GM23338 (cell line): ENCODE results near the gene EMP2. TPM values are rescaled to one million over a fixed set of nuclear protein-coding genes. Genes with fewer than 3 reads are reported as not detected.

Source experiments
- ATAC-seq: fragments of 200-7000 bp; cut with Tn5 transposase; 3 replicates; pipeline ENCODE4 v1.9.1; 2020
- DNase-seq: peaks from one replicate; pipeline ENCODE4 v3.0.0-alpha.2; 2015; ENCODE audit warnings: low spot score
- H2AFZ ChIP-seq: fragments of 200-600 bp; sonication (generic); 2 replicates; pipeline ENCODE4 v1.8.0; 2016; ENCODE audit warnings: antibody characterized with exemption, mild to moderate bottlenecking, moderate library complexity
- H3F3A ChIP-seq: fragments of 200-600 bp; sonication (generic); replicated peaks from 2 replicates; pipeline ENCODE4 v1.8.0; 2017; ENCODE audit warnings: antibody characterized with exemption, mixed run types, low read depth
- H3K27ac ChIP-seq: fragments of 200-600 bp; sonication (generic); 2 replicates; pipeline ENCODE4 v1.6.1; 2016; ENCODE audit warnings: low read depth
- H3K27me3 ChIP-seq: fragments of 200-600 bp; sonication (generic); 2 replicates; pipeline ENCODE4 v1.8.0; 2016; ENCODE audit warnings: mild to moderate bottlenecking, mixed run types, moderate library complexity; ENCODE audit not compliant: insufficient read depth
- H3K36me3 ChIP-seq: fragments of 200-600 bp; sonication (generic); 2 replicates; pipeline ENCODE4 v1.8.0; 2016; ENCODE audit warnings: mild to moderate bottlenecking; ENCODE audit not compliant: insufficient read depth
- H3K4me1 ChIP-seq: fragments of 200-600 bp; sonication (generic); 2 replicates; pipeline ENCODE4 v1.8.0; 2016; ENCODE audit warnings: mild to moderate bottlenecking, moderate library complexity; ENCODE audit not compliant: insufficient read depth
- H3K4me2 ChIP-seq: fragments of 200-600 bp; sonication (generic); 2 replicates; pipeline ENCODE4 v1.7.1; 2017; ENCODE audit warnings: mixed run types
- H3K4me3 ChIP-seq: fragments of 200-600 bp; sonication (generic); 2 replicates; pipeline ENCODE4 v1.6.1; 2016; ENCODE audit warnings: mixed run types
- H3K79me2 ChIP-seq: fragments of 200-600 bp; sonication (generic); replicated peaks from 2 replicates; pipeline ENCODE4 v1.8.0; 2017; ENCODE audit warnings: mild to moderate bottlenecking; ENCODE audit not compliant: insufficient read depth
- H3K9me2 ChIP-seq: fragments of 200-600 bp; sonication (generic); 2 replicates; pipeline ENCODE4 v1.8.0; 2017; ENCODE audit not compliant: insufficient read depth
- H4K20me1 ChIP-seq: fragments of 200-600 bp; sonication (generic); replicated peaks from 2 replicates; pipeline ENCODE4 v1.8.0; 2017; ENCODE audit warnings: mild to moderate bottlenecking; ENCODE audit not compliant: insufficient read depth
- H3K27ac Mint-ChIP-seq: 2 replicates; pipeline ENCODE4 v1.8.0; 2020; ENCODE audit warnings: inconsistent platforms, mild to moderate bottlenecking, moderate library complexity, mixed read lengths
- H3K27me3 Mint-ChIP-seq: 3 replicates; pipeline ENCODE4 v1.8.0; 2022; ENCODE audit warnings: low read depth, mild to moderate bottlenecking, moderate library complexity, mixed read lengths, inconsistent platforms; ENCODE audit not compliant: insufficient read depth, poor library complexity
- H3K36me3 Mint-ChIP-seq: 3 replicates; pipeline ENCODE4 v1.8.0; 2021; ENCODE audit warnings: low read depth, mild to moderate bottlenecking, inconsistent platforms, moderate library complexity, mixed read lengths
- H3K4me1 Mint-ChIP-seq: 3 replicates; pipeline ENCODE4 v1.8.0; 2020; ENCODE audit warnings: mild to moderate bottlenecking, inconsistent platforms, mixed read lengths
- H3K4me3 Mint-ChIP-seq: 3 replicates; pipeline ENCODE4 v1.8.0; 2021; ENCODE audit warnings: moderate library complexity, mild to moderate bottlenecking, inconsistent platforms, mixed read lengths
- H3K9me3 Mint-ChIP-seq: 3 replicates; pipeline ENCODE4 v1.8.0; 2020; ENCODE audit warnings: moderate library complexity, mild to moderate bottlenecking, inconsistent platforms, mixed read lengths
- CREB1 ChIP-seq: fragments of 250-450 bp; sonication (Bioruptor Pico); IDR thresholded peaks from 2 replicates; pipeline ENCODE4 v1.5.0; 2020; ENCODE audit warnings: low read depth, mild to moderate bottlenecking, moderate library complexity
- CTCF ChIP-seq, 2 experiments: fragments of 200-600 bp in 1 of 2; sonication (generic) in 1 of 2; conservative IDR thresholded peaks; 2 replicates each; pipeline versions ENCODE4 v1.5.1 to v1.6.1; 2016 to 2017; ENCODE audit warnings: antibody characterized with exemption in 2 of 2, low read depth in 2 of 2, mild to moderate bottlenecking in 2 of 2, moderate library complexity in 1 of 2
- ETS1 ChIP-seq: IDR thresholded peaks from 2 replicates; pipeline ENCODE4 v1.6.1; 2016; ENCODE audit warnings: antibody characterized with exemption
- EZH2 ChIP-seq: fragments of 200-600 bp; sonication (generic); IDR thresholded peaks from one replicate; pipeline ENCODE4 v1.8.0; 2017; ENCODE audit warnings: antibody characterized with exemption, mild to moderate bottlenecking, low read depth; ENCODE audit not compliant: unreplicated experiment
- EZH2phosphoT487 ChIP-seq: fragments of 200-600 bp; sonication (generic); IDR thresholded peaks from one replicate; pipeline ENCODE4 v1.8.1; 2018; ENCODE audit warnings: antibody characterized with exemption; ENCODE audit not compliant: unreplicated experiment
- JUNB ChIP-seq: IDR thresholded peaks from one replicate; pipeline ENCODE4 v1.6.1; 2016; ENCODE audit warnings: antibody characterized with exemption; ENCODE audit not compliant: unreplicated experiment
- NANOG ChIP-seq: IDR thresholded peaks from 2 replicates; pipeline ENCODE4 v1.6.1; 2016; ENCODE audit warnings: antibody characterized with exemption, borderline replicate concordance
- POLR2AphosphoS5 ChIP-seq: IDR thresholded peaks from 2 replicates; pipeline ENCODE4 v1.6.1; 2016; ENCODE audit warnings: antibody characterized with exemption, low read depth
- REST ChIP-seq: IDR thresholded peaks from one replicate; pipeline ENCODE4 v1.6.1; 2018; ENCODE audit warnings: antibody characterized with exemption; ENCODE audit not compliant: unreplicated experiment
- STAT1 ChIP-seq: IDR thresholded peaks from one replicate; pipeline ENCODE4 v1.6.1; 2016; ENCODE audit warnings: antibody characterized with exemption; ENCODE audit not compliant: unreplicated experiment
- ZNF114 ChIP-seq: fragments of 250-450 bp; sonication (Bioruptor Pico); IDR thresholded peaks from 2 replicates; pipeline ENCODE4 v1.5.0; 2020; ENCODE audit warnings: mild to moderate bottlenecking, moderate library complexity
- ZNF331 ChIP-seq: fragments of 250-450 bp; sonication (Bioruptor Pico); IDR thresholded peaks from 2 replicates; pipeline ENCODE4 v1.5.0; 2020; ENCODE audit warnings: low read depth, mild to moderate bottlenecking, moderate library complexity
- ZNF462 ChIP-seq: fragments of 250-450 bp; sonication (Bioruptor Pico); IDR thresholded peaks from 2 replicates; pipeline ENCODE4 v1.5.0; 2020; ENCODE audit warnings: mild to moderate bottlenecking, moderate library complexity
- polyA plus RNA-seq: library from polyadenylated mRNA; unstranded; fragments of >200 nt; fragmentation: Nextera tagmentation; extraction: Ambion mirVana; gene quantifications from 2 replicates; pipeline ENCODE4 v1.2.1, GENCODE V29; 2016
- total RNA-seq: library from RNA; depleted of rRNA; stranded (reverse); fragments of >200 nt; shearing (Covaris generic); gene quantifications from 2 replicates; pipeline ENCODE4 v1.2.3, GENCODE V29; 2014

Gene EMP2
- total and polyA plus RNA-seq, 2 experiments from 2014 or later, result 7.3 to 40.1 TPM

- Histone ChIP-seq H3K36me3 (no peaks in the 10 kb centered on the region), H3K4me2 (0 out of 2 replicates have a peak overlapping the region, but pooled peaks have one; percentile 94), H3K27ac (no peak overlapping the region), H3K4me3 (no peak overlapping the region), H3K4me1 (peaks cover 32% of the 10 kb centered on the region), H3F3A (0 out of 2 replicates have a peak, but pooled peaks cover 3% of the 10 kb centered on the region), H3K9me2 (no peaks in the 10 kb centered on the region), H4K20me1 (no peaks in the 10 kb centered on the region), H3K27me3 (no peaks in the 10 kb centered on the region), H3K79me2 (0 out of 2 replicates have a peak, but pooled peaks cover 4% of the 10 kb centered on the region), H2AFZ (no peak overlapping the region)
- Mint-ChIP-seq H3K27ac (no peak overlapping the region), H3K4me1 (peaks cover 56% of the 10 kb centered on the region), H3K36me3 (no peaks in the 10 kb centered on the region; the same call in 2 of the 3 replicates), H3K9me3 (no peaks in the 10 kb centered on the region; the same call in 2 of the 3 replicates), H3K27me3 (peaks cover 16% of the 10 kb centered on the region), H3K4me3 (no peak overlapping the region)
- no peak for ATAC-seq
- DNase-seq, result no peak
- TF ChIP-seq JUNB (no peak), ZNF331 (CRISPR knock-in tag) (no peak), STAT1 (no peak), NANOG (no peak), EZH2 (no peak), ZNF114 (CRISPR knock-in tag) (no peak), CREB1 (CRISPR knock-in tag) (no peak), ETS1 (no peak), ZNF462 (CRISPR knock-in tag) (no peak), POLR2AphosphoS5 (no peak), EZH2phosphoT487 (no peak), CTCF (conservative IDR thresholded peaks at IDR 0.05; ENCODE audit: low read depth in 2 of 2) (no peak), REST (no peak)
These were observed 1.7 kb downstream of the EMP2 start for GRCh38 chr16:10578474-10579316.
